Mesenchymal stem cell (in vitro differentiated cells and primary cell): ENCODE measurements around the gene SORCS1.

Source experiments
- DNase-seq: peaks from one replicate; pipeline ENCODE4 v3.0.0-alpha.2; 2013
- H2AFZ ChIP-seq: one replicate; pipeline ENCODE4 v1.6.1; 2013; ENCODE audit warnings: low read depth, mild to moderate bottlenecking, control low read depth, inconsistent platforms, low read length, moderate library complexity
- H2AK5ac ChIP-seq: 2 replicates; pipeline ENCODE4 v1.6.1; 2013; ENCODE audit warnings: low read length, moderate library complexity, mild to moderate bottlenecking, inconsistent platforms; ENCODE audit not compliant: severe bottlenecking
- H2BK120ac ChIP-seq: one replicate; pipeline ENCODE4 v1.6.1; 2013; ENCODE audit warnings: low read depth, mild to moderate bottlenecking, inconsistent platforms, low read length, moderate library complexity
- H2BK12ac ChIP-seq, 2 experiments: one replicate each; pipeline ENCODE4 v1.6.1; 2013; ENCODE audit warnings: inconsistent platforms in 2 of 2, low read length in 2 of 2, mild to moderate bottlenecking in 2 of 2, moderate library complexity in 2 of 2, control low read depth in 1 of 2
- H2BK15ac ChIP-seq: one replicate; pipeline ENCODE4 v1.6.1; 2013; ENCODE audit warnings: mild to moderate bottlenecking, low read depth, inconsistent platforms; ENCODE audit not compliant: poor library complexity, severe bottlenecking
- H2BK5ac ChIP-seq: 2 replicates; pipeline ENCODE4 v1.6.1; 2013; ENCODE audit warnings: low read depth, mild to moderate bottlenecking, low read length, control low read depth, inconsistent platforms; ENCODE audit not compliant: poor library complexity, severe bottlenecking
- H3K14ac ChIP-seq, 2 experiments: one replicate each; pipeline ENCODE4 v1.6.1; 2013; ENCODE audit warnings: inconsistent platforms in 2 of 2, low read length in 2 of 2, control low read depth in 1 of 2, mild to moderate bottlenecking in 1 of 2, moderate library complexity in 1 of 2
- H3K18ac ChIP-seq, 2 experiments: one replicate each; pipeline ENCODE4 v1.6.1; 2013; ENCODE audit warnings: inconsistent platforms in 2 of 2, low read length in 2 of 2, control low read depth in 1 of 2, low read depth in 1 of 2, mild to moderate bottlenecking in 1 of 2
- H3K23ac ChIP-seq, 2 experiments: one replicate each; pipeline ENCODE4 v1.6.1; 2013; ENCODE audit warnings: inconsistent platforms in 2 of 2, low read length in 2 of 2, mild to moderate bottlenecking in 2 of 2, moderate library complexity in 2 of 2, control low read depth in 1 of 2
- H3K27ac ChIP-seq: 2 replicates; pipeline ENCODE4 v1.5.1; 2013; ENCODE audit warnings: mild to moderate bottlenecking, moderate library complexity, low read length, control low read depth, inconsistent platforms; ENCODE audit not compliant: poor library complexity, severe bottlenecking
- H3K27me3 ChIP-seq, 2 experiments: 2 replicates each; pipeline versions ENCODE4 v1.6.1 to v1.7.0; 2013; ENCODE audit warnings: low read length in 2 of 2, mild to moderate bottlenecking in 2 of 2, moderate library complexity in 2 of 2, control low read depth in 1 of 2, inconsistent platforms in 1 of 2; ENCODE audit not compliant: control insufficient read depth in 1 of 2, insufficient read depth in 1 of 2
- H3K36me3 ChIP-seq, 2 experiments: 2 replicates each; pipeline versions ENCODE4 v1.6.1 to v1.7.0; 2013; ENCODE audit warnings: low read length in 2 of 2, control low read depth in 1 of 2, inconsistent platforms in 1 of 2, low read depth in 1 of 2, mild to moderate bottlenecking in 1 of 2; ENCODE audit not compliant: insufficient read depth in 2 of 2, control insufficient read depth in 1 of 2
- H3K4ac ChIP-seq, 2 experiments: one replicate each; pipeline ENCODE4 v1.6.1; 2013; ENCODE audit warnings: inconsistent platforms in 2 of 2, low read length in 2 of 2, mild to moderate bottlenecking in 2 of 2, moderate library complexity in 2 of 2, control low read depth in 1 of 2, low read depth in 1 of 2
- H3K4me1 ChIP-seq: 2 replicates; pipeline ENCODE4 v1.6.1; 2013; ENCODE audit warnings: low read depth, low read length, control low read depth; ENCODE audit not compliant: control insufficient read depth, insufficient read depth
- H3K4me2 ChIP-seq: 2 replicates; pipeline ENCODE4 v1.6.1; 2013; ENCODE audit warnings: low read length, mild to moderate bottlenecking, inconsistent platforms; ENCODE audit not compliant: poor library complexity, severe bottlenecking
- H3K4me3 ChIP-seq, 2 experiments: 2 replicates each; pipeline versions ENCODE4 v1.5.1 to v1.7.0; 2013; ENCODE audit warnings: low read length in 2 of 2, mild to moderate bottlenecking in 2 of 2, control low read depth in 1 of 2, low read depth in 1 of 2; ENCODE audit not compliant: insufficient read depth in 1 of 2
- H3K79me1 ChIP-seq: replicated peaks from 2 replicates; pipeline ENCODE4 v1.6.1; 2013; ENCODE audit warnings: mild to moderate bottlenecking, control low read depth, low read length, inconsistent platforms; ENCODE audit not compliant: poor library complexity, severe bottlenecking
- H3K9ac ChIP-seq: 2 replicates; pipeline ENCODE4 v1.7.0; 2013; ENCODE audit warnings: mild to moderate bottlenecking, low read length, moderate library complexity
- H3K9me3 ChIP-seq: 2 replicates; pipeline ENCODE4 v1.7.0; 2013; ENCODE audit warnings: mild to moderate bottlenecking, low read length; ENCODE audit not compliant: control insufficient read depth
- H4K8ac ChIP-seq: one replicate; pipeline ENCODE4 v1.6.1; 2013; ENCODE audit warnings: inconsistent platforms, mild to moderate bottlenecking, low read length, moderate library complexity
- H4K91ac ChIP-seq: one replicate; pipeline ENCODE4 v1.6.1; 2013; ENCODE audit warnings: mild to moderate bottlenecking, low read length, inconsistent platforms
- WGBS: methylation state at CpG from one replicate; pipeline ENCODE4 v1.1.7; 2013; ENCODE audit warnings: mixed read lengths; 5-methylcytosine and 5-hydroxymethylcytosine counted together

The SORCS1 gene

GRCh38 chr10:106804992-106805582 is 359.4 kb downstream of the SORCS1 start:
- H2BK15ac ChIP-seq, result no peak overlapping the region
- no peak overlapping the region for H3K27ac ChIP-seq

GRCh38 chr10:106802949-106803348 is 361.6 kb downstream of the SORCS1 start:
- no peak overlapping the region for H2BK5ac ChIP-seq
- H3K9me3 ChIP-seq, result no peaks in the 10 kb centered on the region
- no peak overlapping the region for H3K27ac ChIP-seq
- H3K4me1 ChIP-seq, result no peaks in the 10 kb centered on the region
- 100% methylated on average over 2 of the region's 4 CpGs for WGBS
- H4K8ac ChIP-seq, result no peak overlapping the region
- H2BK120ac ChIP-seq, result no peak overlapping the region
- no peak overlapping the region for H2AFZ ChIP-seq
- no peak overlapping the region for H3K18ac ChIP-seq
- H2AK5ac ChIP-seq, result no peak overlapping the region
- H3K79me1 ChIP-seq, result no peaks in the 10 kb centered on the region
- no peak overlapping the region for H3K4me3 ChIP-seq
- no peak overlapping the region for H2BK12ac ChIP-seq
- H4K91ac ChIP-seq, result no peak overlapping the region
- H3K36me3 ChIP-seq, result no peaks in the 10 kb centered on the region
- H3K4ac ChIP-seq, result no peak overlapping the region
- no peak overlapping the region for H3K9ac ChIP-seq
- no peak overlapping the region for H2BK15ac ChIP-seq
- DNase-seq, result no peak
- no peak overlapping the region for H3K14ac ChIP-seq
- no peak overlapping the region for H3K4me2 ChIP-seq
- no peaks in the 10 kb centered on the region for H3K27me3 ChIP-seq
- H3K23ac ChIP-seq, result no peak overlapping the region

More at GRCh38 chr10:106804992-106805582, 359.4 kb downstream of the SORCS1 start:
- Histone ChIP-seq H4K91ac (no peak overlapping the region), H3K14ac (no peak overlapping the region), H2AFZ (no peak overlapping the region), H3K18ac (no peak overlapping the region), H3K36me3 (no peaks in the 10 kb centered on the region), H3K9me3 (no peaks in the 10 kb centered on the region), H4K8ac (no peak overlapping the region), H2BK120ac (no peak overlapping the region), H3K9ac (no peak overlapping the region), H2BK5ac (no peak overlapping the region), H3K79me1 (no peaks in the 10 kb centered on the region), H3K4me3 (no peak overlapping the region), H3K4me1 (no peaks in the 10 kb centered on the region), H3K27me3 (no peaks in the 10 kb centered on the region), H3K4me2 (no peak overlapping the region), H3K23ac (no peak overlapping the region), H2AK5ac (no peak overlapping the region), H3K4ac (no peak overlapping the region), H2BK12ac (no peak overlapping the region)
- 50% methylated on average over 1 of the region's 1 CpG for WGBS
- DNase-seq, result no peak

DNA sequence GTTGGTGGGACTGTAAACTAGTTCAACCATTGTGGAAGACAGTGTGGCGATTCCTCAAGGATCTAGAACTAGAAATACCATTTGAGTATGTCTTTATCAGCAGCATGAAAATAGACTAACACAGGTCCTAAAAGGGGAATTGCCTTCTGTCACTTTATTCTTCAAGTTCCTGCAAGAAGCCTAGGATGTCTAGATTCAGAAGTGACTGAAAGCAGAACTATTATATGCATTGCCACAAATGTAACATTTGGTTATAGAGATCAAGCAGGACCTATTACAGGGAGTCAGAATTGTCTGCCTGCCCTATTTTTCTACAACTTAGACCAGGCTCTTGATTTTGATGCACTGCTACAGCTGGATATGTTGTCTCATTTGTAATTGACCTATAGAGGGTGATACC is 364.7 kb downstream of the SORCS1 start:
- no peak overlapping the region for H2BK120ac ChIP-seq
- no peak overlapping the region for H2AK5ac ChIP-seq
- no peaks in the 10 kb centered on the region for H3K79me1 ChIP-seq
- no peaks in the 10 kb centered on the region for H3K36me3 ChIP-seq
- no peak overlapping the region for H4K91ac ChIP-seq
- H2BK12ac ChIP-seq, result no peak overlapping the region
- DNase-seq, result no peak
- H4K8ac ChIP-seq, result no peak overlapping the region
- H3K4ac ChIP-seq, result no peak overlapping the region
- H3K9ac ChIP-seq, result no peak overlapping the region
- H3K23ac ChIP-seq, result no peak overlapping the region
- H3K27me3 ChIP-seq, result no peaks in the 10 kb centered on the region
- H2BK5ac ChIP-seq, result no peak overlapping the region
- no peak overlapping the region for H2AFZ ChIP-seq
- H3K4me3 ChIP-seq, result no peak overlapping the region
- 57% methylated on average over 1 of the region's 1 CpG for WGBS
- no peak overlapping the region for H3K14ac ChIP-seq
- H3K4me1 ChIP-seq, result no peaks in the 10 kb centered on the region
- H3K4me2 ChIP-seq, result no peak overlapping the region
- no peak overlapping the region for H3K18ac ChIP-seq
- no peaks in the 10 kb centered on the region for H3K9me3 ChIP-seq
- H2BK15ac ChIP-seq, result no peak overlapping the region
- no peak overlapping the region for H3K27ac ChIP-seq

GRCh38 chr10:106795619-106796018 is 368.9 kb downstream of the SORCS1 start:
- H2AK5ac ChIP-seq, result no peak overlapping the region
- no peak overlapping the region for H3K9ac ChIP-seq
- H2BK12ac ChIP-seq, result no peak overlapping the region
- H2BK15ac ChIP-seq, result no peak overlapping the region
- no peak overlapping the region for H2BK120ac ChIP-seq
- H3K79me1 ChIP-seq, result no peaks in the 10 kb centered on the region
- no peak overlapping the region for H3K27ac ChIP-seq
- H4K91ac ChIP-seq, result no peak overlapping the region
- no peak overlapping the region for H3K18ac ChIP-seq
- WGBS, result 18% methylated on average over 4 of the region's 4 CpGs
- H2BK5ac ChIP-seq, result no peak overlapping the region
- no peak for DNase-seq
- H3K27me3 ChIP-seq, result no peaks in the 10 kb centered on the region
- H3K36me3 ChIP-seq, result no peaks in the 10 kb centered on the region
- no peaks in the 10 kb centered on the region for H3K9me3 ChIP-seq
- H3K4me3 ChIP-seq, result no peak overlapping the region
- H3K14ac ChIP-seq, result no peak overlapping the region
- no peak overlapping the region for H3K4me2 ChIP-seq
- H3K23ac ChIP-seq, result no peak overlapping the region
- H3K4me1 ChIP-seq, result no peaks in the 10 kb centered on the region
- H4K8ac ChIP-seq, result no peak overlapping the region
- no peak overlapping the region for H3K4ac ChIP-seq
- no peak overlapping the region for H2AFZ ChIP-seq
